Caco-2 (cell line): Measurements from ENCODE around the gene MXD3. TPM values are rescaled to one million over a fixed set of nuclear protein-coding genes. Genes with fewer than 3 reads are reported as not detected.

ENCODE experiments used
- BruUV-seq: library from RNA; stranded (reverse); fragments of 400-500 nt; replicated peaks from 2 replicates; lab custom pipeline; 2021; lab: Mats Ljungman, UMichigan
- CTCF ChIA-PET: fragments of 300-600 bp; sonication (Branson Sonifier 250); formaldehyde crosslinking; loops from one replicate; lab custom pipeline; 2022; ENCODE audit warnings: antibody characterized with exemption; lab: Charles Lee
- POLR2A ChIA-PET: fragments of 300-600 bp; sonication (Branson Sonifier 250); formaldehyde crosslinking; loops from one replicate; lab custom pipeline; 2022; ENCODE audit warnings: antibody characterized with exemption; lab: Charles Lee
- DNase-seq, 2 experiments: peaks; one replicate each; pipeline versions ENCODE4 v3.0.0 to v3.0.0-alpha.2; 2020 to 2022
- H3K27me3 ChIP-seq: replicated peaks from 2 replicates; pipeline ENCODE4 v1.6.0; 2011; ENCODE audit warnings: low read length; ENCODE audit not compliant: control insufficient read depth, insufficient read depth
- H3K36me3 ChIP-seq: 2 replicates; pipeline ENCODE4 v1.5.1; 2011; ENCODE audit warnings: low read length; ENCODE audit not compliant: control insufficient read depth, insufficient read depth
- H3K4me1 ChIP-seq: fragments of 250-450 bp; sonication (Bioruptor Pico); 2 replicates; pipeline ENCODE4 v1.5.1; 2020; ENCODE audit warnings: mild to moderate bottlenecking
- H3K4me3 ChIP-seq: 2 replicates; pipeline ENCODE4 v1.5.1; 2011; ENCODE audit warnings: low read depth, mild to moderate bottlenecking, control low read depth, low read length
- H3K9me3 ChIP-seq: fragments of 250-450 bp; sonication (Bioruptor Pico); 2 replicates; pipeline ENCODE4 v1.5.1; 2020; ENCODE audit warnings: mild to moderate bottlenecking, moderate library complexity
- H3K27ac Mint-ChIP-seq: one replicate; pipeline ENCODE4 v1.8.0; 2022; ENCODE audit warnings: mixed read lengths; ENCODE audit not compliant: unreplicated experiment
- H3K27me3 Mint-ChIP-seq: one replicate; pipeline ENCODE4 v1.8.0; 2022; ENCODE audit warnings: mixed read lengths; ENCODE audit not compliant: insufficient read depth, unreplicated experiment
- H3K36me3 Mint-ChIP-seq: one replicate; pipeline ENCODE4 v1.8.0; 2022; ENCODE audit warnings: mild to moderate bottlenecking, mixed read lengths; ENCODE audit not compliant: insufficient read depth, unreplicated experiment
- H3K4me1 Mint-ChIP-seq: one replicate; pipeline ENCODE4 v1.8.0; 2022; ENCODE audit warnings: low read depth, mixed read lengths; ENCODE audit not compliant: unreplicated experiment
- H3K4me3 Mint-ChIP-seq: one replicate; pipeline ENCODE4 v1.8.0; 2022; ENCODE audit warnings: mild to moderate bottlenecking, moderate library complexity, mixed read lengths; ENCODE audit not compliant: unreplicated experiment
- H3K9me3 Mint-ChIP-seq: one replicate; pipeline ENCODE4 v1.8.0; 2022; ENCODE audit warnings: mixed read lengths; ENCODE audit not compliant: unreplicated experiment
- CTCF ChIP-seq, 2 experiments: fragments of 200-600 bp in 1 of 2; IDR thresholded peaks; 1 replicate in 1 of 2; 2 replicates in 1 of 2; pipeline versions ENCODE4 v1.5.1 to v1.8.0; 2011 to 2022; ENCODE audit warnings: antibody characterized with exemption in 1 of 2, control low read depth in 1 of 2, inconsistent platforms in 1 of 2, low read depth in 1 of 2, low read length in 1 of 2, mild to moderate bottlenecking in 1 of 2, moderate library complexity in 1 of 2; ENCODE audit not compliant: insufficient read depth in 1 of 2, severe bottlenecking in 1 of 2, unreplicated experiment in 1 of 2
- intact Hi-C: fragments of 100-400 bp; cut with micrococcal nuclease; formaldehyde crosslinking; loops from one replicate; pipeline ENCODE4 v1.10.0; 2022; ENCODE audit not compliant: unreplicated experiment
- total RNA-seq: library from RNA; stranded (reverse); gene quantifications from 2 replicates; pipeline ENCODE4 v1.2.3, GENCODE V29; 2022

Gene MXD3
- total RNA-seq, 1 experiment from 2014 or later: 19.8 TPM

DNA sequence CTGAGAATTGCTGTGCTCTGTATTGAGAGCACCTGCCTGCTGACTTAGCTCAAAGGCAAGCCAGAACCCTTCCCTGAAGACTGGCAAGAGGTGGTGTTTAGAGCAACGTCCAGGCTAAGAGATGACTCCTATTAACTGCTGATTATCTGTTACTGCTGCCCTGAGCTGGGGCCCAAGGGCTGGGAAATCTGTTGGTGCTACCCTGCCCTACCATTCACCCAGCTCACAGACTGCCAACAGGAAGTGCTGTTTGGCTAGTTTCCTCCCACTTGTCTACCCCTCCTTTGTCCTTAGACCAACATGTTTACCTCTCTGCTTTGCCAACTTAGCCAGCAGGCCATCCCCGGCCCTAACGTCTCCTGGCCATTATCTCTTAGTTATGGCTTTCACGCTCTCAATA is 15.1 kb downstream of the MXD3 start:
- BruUV-seq: no TSS peak
- intact Hi-C loops: no loop called here
- ChIA-PET POLR2A (no interaction called here), CTCF (no interaction called here)
- no peak overlapping the region for H3K4me3 ChIP-seq
- peaks cover 11% of the 10 kb centered on the region for H3K36me3 ChIP-seq
- H3K27me3 Mint-ChIP-seq: no peaks in the 10 kb centered on the region
- TF ChIP-seq CTCF (IDR thresholded peaks at IDR 0.05; ENCODE audit: insufficient read depth in 1 of 2, low read depth in 1 of 2, low read length in 1 of 2, severe bottlenecking in 1 of 2, unreplicated experiment in 1 of 2): no peak
- no peak overlapping the region for H3K27ac Mint-ChIP-seq
- H3K9me3 Mint-ChIP-seq: no peaks in the 10 kb centered on the region
- peaks cover 67% of the 10 kb centered on the region for H3K36me3 Mint-ChIP-seq
- no peak overlapping the region for H3K4me3 Mint-ChIP-seq
- no peaks in the 10 kb centered on the region for H3K27me3 ChIP-seq
- peaks cover 14% of the 10 kb centered on the region for H3K4me1 ChIP-seq
- no peaks in the 10 kb centered on the region for H3K9me3 ChIP-seq
- no peak for DNase-seq
- peaks cover 11% of the 10 kb centered on the region for H3K4me1 Mint-ChIP-seq

DNA sequence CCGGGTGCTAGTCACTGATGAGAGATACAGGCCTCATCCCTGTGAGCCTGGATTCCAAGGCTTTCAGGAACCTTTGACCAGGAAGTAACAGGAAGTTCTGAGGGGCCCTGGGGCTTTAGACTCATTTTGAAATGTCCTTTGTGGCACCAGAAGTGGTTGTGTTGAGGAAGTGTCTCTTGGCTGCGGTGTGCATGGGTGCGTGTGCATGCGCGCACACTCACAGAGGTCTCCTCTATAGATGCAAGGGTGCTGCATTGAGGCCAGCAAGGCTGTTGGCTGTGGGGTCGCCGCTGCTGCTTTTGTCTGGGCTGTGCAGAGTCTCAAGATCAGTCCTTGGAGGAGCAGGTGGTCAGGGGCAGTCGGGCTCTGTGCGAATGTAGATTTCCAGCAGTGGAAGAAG is 15.8 kb downstream of the MXD3 start:
- peaks cover 11% of the 10 kb centered on the region for H3K4me1 Mint-ChIP-seq
- H3K36me3 ChIP-seq: peaks cover 9% of the 10 kb centered on the region

GRCh38 chr5:177294632-177295031 is 17.1 kb downstream of the MXD3 start:
- Mint-ChIP-seq H3K4me3 (no peak overlapping the region), H3K27me3 (no peaks in the 10 kb centered on the region), H3K27ac (no peak overlapping the region), H3K4me1 (peaks cover 3% of the 10 kb centered on the region), H3K36me3 (peaks cover 72% of the 10 kb centered on the region), H3K9me3 (no peaks in the 10 kb centered on the region)
- CTCF ChIA-PET: no interaction called here
- DNase-seq: no peak
- H3K27me3 ChIP-seq: no peaks in the 10 kb centered on the region
- H3K36me3 ChIP-seq: peaks cover 9% of the 10 kb centered on the region
- BruUV-seq: no TSS peak
- TF ChIP-seq CTCF (IDR thresholded peaks at IDR 0.05; ENCODE audit: insufficient read depth in 1 of 2, low read depth in 1 of 2, low read length in 1 of 2, severe bottlenecking in 1 of 2, unreplicated experiment in 1 of 2): no peak
- intact Hi-C loops: no loop called here
- H3K9me3 ChIP-seq: no peaks in the 10 kb centered on the region
- no peaks in the 10 kb centered on the region for H3K4me1 ChIP-seq
- POLR2A ChIA-PET: no interaction called here
- no peak overlapping the region for H3K4me3 ChIP-seq

More for the DNA sequence above, 15.8 kb downstream of the MXD3 start:
- TF ChIP-seq CTCF (IDR thresholded peaks at IDR 0.05; ENCODE audit: insufficient read depth in 1 of 2, low read depth in 1 of 2, low read length in 1 of 2, severe bottlenecking in 1 of 2, unreplicated experiment in 1 of 2): no peak
- H3K27ac Mint-ChIP-seq: no peak overlapping the region
- CTCF ChIA-PET: no interaction called here
- no peaks in the 10 kb centered on the region for H3K9me3 Mint-ChIP-seq
- no peaks in the 10 kb centered on the region for H3K27me3 Mint-ChIP-seq
- H3K27me3 ChIP-seq: no peaks in the 10 kb centered on the region
- DNase-seq: no peak
- no peak overlapping the region for H3K4me3 ChIP-seq
- no peaks in the 10 kb centered on the region for H3K9me3 ChIP-seq
- no peak overlapping the region for H3K4me3 Mint-ChIP-seq
- intact Hi-C loops: no loop called here
- peaks cover 9% of the 10 kb centered on the region for H3K4me1 ChIP-seq
- no TSS peak for BruUV-seq
- peaks cover 68% of the 10 kb centered on the region for H3K36me3 Mint-ChIP-seq
- POLR2A ChIA-PET: no interaction called here
